Fibroblast of lung (primary cell): ENCODE results near the gene RABL2A.
"Not testable (repeated sequence)": the region's sequence is repeated elsewhere in the genome, so short reads cannot be mapped to it uniquely, and the experiment has no call there.

ENCODE experiments used
- CTCF ChIP-seq, 2 donors: IDR thresholded peaks in 1 of 2; conservative IDR thresholded peaks in 1 of 2; 1 replicate in 1 of 2; 2 replicates in 1 of 2; pipeline ENCODE4 v1.5.1; 2011 to 2012; ENCODE audit warnings: low read length in 2 of 2, control low read depth in 1 of 2, inconsistent platforms in 1 of 2, low read depth in 1 of 2, mild to moderate bottlenecking in 1 of 2
- EZH2 ChIP-seq: IDR thresholded peaks from 2 replicates; pipeline ENCODE4 v1.5.1; 2012; ENCODE audit warnings: low read length, control low read depth, mild to moderate bottlenecking; ENCODE audit errors: missing control alignments

GRCh38 chr2:113587201-113587600 is 39.9 kb upstream of the RABL2A start:
- TF ChIP-seq CTCF (conservative IDR thresholded peaks at IDR 0.05 in 1 of 2, IDR thresholded peaks at IDR 0.05 in 1 of 2; ENCODE audit: low read depth in 1 of 2, low read length in 2 of 2): peak; percentile 10 to 61
- not testable (repeated sequence) for TF ChIP-seq EZH2
